HepG2 (cell line): ENCODE data around the gene ABCC9. TPM values are rescaled to one million over a fixed set of nuclear protein-coding genes. Genes with fewer than 3 reads are reported as not detected.

Experiments used
- ATAC-seq: fragments of 200-7000 bp; cut with Tn5 transposase; 3 replicates; pipeline ENCODE4 v1.9.1; 2020; ENCODE audit warnings: mild to moderate bottlenecking, moderate library complexity
- BruUV-seq: library from RNA; stranded (reverse); fragments of 400-500 nt; replicated peaks from 2 replicates; lab custom pipeline; 2021; lab: Mats Ljungman, UMichigan
- CTCF ChIA-PET: fragments of 300-600 bp; formaldehyde crosslinking; extraction: SDS; loops from one replicate; lab custom pipeline; 2021; ENCODE audit warnings: low total read pairs, inconsistent platforms, low intra/inter-chr PET ratio; lab: Yijun Ruan, JAX
- POLR2A ChIA-PET: fragments of 350-600 bp; sonication (Branson Sonifier 250); formaldehyde crosslinking; loops from one replicate; lab custom pipeline; 2020; ENCODE audit warnings: antibody characterized with exemption, inconsistent platforms; lab: Yijun Ruan, JAX
- DNase-seq: peaks from one replicate; pipeline ENCODE4 v3.0.0-alpha.2; 2015; ENCODE audit warnings: low spot score
- FAIRE-seq: peaks from 3 replicates; lab custom pipeline; 2011; peaks lifted over from hg19 to GRCh38; lab: Jason Lieb, UNC
- H2AFZ ChIP-seq: one replicate; pipeline ENCODE4 v1.6.1; 2011; ENCODE audit warnings: low read length, inconsistent platforms
- H3K27ac ChIP-seq: fragments of 300-600 bp; 3 replicates; pipeline ENCODE4 v1.8.0; 2011; ENCODE audit warnings: mixed run types, mild to moderate bottlenecking, mixed read lengths, low read length, inconsistent platforms; ENCODE audit not compliant: insufficient read depth; ENCODE audit errors: extremely low read length
- H3K27me3 ChIP-seq, 2 experiments: fragments of 200-600 bp in 1 of 2; 2 replicates in 1 of 2; 3 replicates in 1 of 2; pipeline versions ENCODE4 v1.6.0 to v1.8.0; 2011; ENCODE audit warnings: low read length in 2 of 2, mild to moderate bottlenecking in 2 of 2, moderate library complexity in 2 of 2, inconsistent platforms in 1 of 2; ENCODE audit not compliant: insufficient read depth in 2 of 2, control insufficient read depth in 1 of 2
- H3K36me3 ChIP-seq, 2 experiments: fragments of 200-600 bp in 1 of 2; replicated peaks in 1 of 2; 2 replicates in 1 of 2; 3 replicates in 1 of 2; pipeline versions ENCODE4 v1.5.1 to v1.8.0; 2011; ENCODE audit warnings: low read length in 2 of 2, inconsistent platforms in 1 of 2; ENCODE audit not compliant: insufficient read depth in 2 of 2, control insufficient read depth in 1 of 2
- H3K4me1 ChIP-seq: 2 replicates; pipeline ENCODE4 v1.5.1; 2012; ENCODE audit warnings: low read length, inconsistent platforms; ENCODE audit not compliant: insufficient read depth
- H3K4me2 ChIP-seq: 2 replicates; pipeline ENCODE4 v1.6.0; 2011; ENCODE audit warnings: low read depth, low read length, inconsistent platforms
- H3K4me3 ChIP-seq, 3 experiments: fragments of 200-600 bp in 1 of 3; sonication (generic), shearing (Covaris generic) in 1 of 3; replicated peaks in 1 of 3; 2 replicates each; pipeline ENCODE4 v1.5.1; 2011 to 2016; ENCODE audit warnings: low read length in 3 of 3, inconsistent platforms in 2 of 3, low read depth in 2 of 3, mild to moderate bottlenecking in 2 of 3, control low read depth in 1 of 3, mixed read lengths in 1 of 3; ENCODE audit not compliant: insufficient read depth in 1 of 3
- H3K79me2 ChIP-seq: one replicate; pipeline ENCODE4 v1.6.1; 2011; ENCODE audit warnings: low read length, inconsistent platforms; ENCODE audit not compliant: insufficient read depth
- H3K9ac ChIP-seq: 2 replicates; pipeline ENCODE4 v1.6.0; 2011; ENCODE audit warnings: mild to moderate bottlenecking, low read depth, low read length, inconsistent platforms; ENCODE audit not compliant: insufficient read depth
- H3K9me3 ChIP-seq: 2 replicates; pipeline ENCODE4 v1.5.1; 2012; ENCODE audit warnings: mild to moderate bottlenecking, low read length
- H4K20me1 ChIP-seq: 2 replicates; pipeline ENCODE4 v1.6.0; 2011; ENCODE audit warnings: inconsistent platforms, mild to moderate bottlenecking, low read length, moderate library complexity; ENCODE audit not compliant: insufficient read depth
- ATRX ChIP-seq: sonication (generic); formaldehyde crosslinking; IDR thresholded peaks from 2 replicates; pipeline ENCODE4 v1.4.0; 2020; ENCODE audit warnings: missing genetic modification reagents, borderline replicate concordance
- CHCHD3 ChIP-seq: sonication (generic); formaldehyde crosslinking; IDR thresholded peaks from 2 replicates; pipeline ENCODE4 v1.8.0; 2022; ENCODE audit warnings: mild to moderate bottlenecking, missing genetic modification reagents, moderate library complexity
- EED ChIP-seq: sonication (generic); formaldehyde crosslinking; IDR thresholded peaks from 2 replicates; pipeline ENCODE4 v1.5.0; 2020; ENCODE audit warnings: mild to moderate bottlenecking, missing genetic modification reagents
- ELF1 ChIP-seq: sonication (generic); formaldehyde crosslinking; IDR thresholded peaks from 2 replicates; pipeline ENCODE4 v1.4.0; 2020; ENCODE audit warnings: missing genetic modification reagents
- HDAC1 ChIP-seq: sonication (generic); formaldehyde crosslinking; IDR thresholded peaks from 2 replicates; pipeline ENCODE4 v1.5.1; 2020; ENCODE audit warnings: mild to moderate bottlenecking, missing genetic modification reagents
- MED1 ChIP-seq: sonication (generic); formaldehyde crosslinking; IDR thresholded peaks from 2 replicates; pipeline ENCODE4 v1.4.0; 2020; ENCODE audit warnings: missing genetic modification reagents
- POGZ ChIP-seq: sonication (generic); formaldehyde crosslinking; IDR thresholded peaks from 2 replicates; pipeline ENCODE4 v1.4.0; 2020; ENCODE audit warnings: mild to moderate bottlenecking, missing genetic modification reagents
- RXRA ChIP-seq: sonication (generic); formaldehyde crosslinking; IDR thresholded peaks from 2 replicates; pipeline ENCODE4 v1.5.1; 2020; ENCODE audit warnings: missing genetic modification reagents
- SKI ChIP-seq: fragments of 450-650 bp; IDR thresholded peaks from one replicate; pipeline ENCODE4 v1.6.1; 2018; ENCODE audit warnings: mild to moderate bottlenecking; ENCODE audit not compliant: partially characterized antibody
- SP2 ChIP-seq: sonication (generic); formaldehyde crosslinking; IDR thresholded peaks from 2 replicates; pipeline ENCODE4 v1.5.1; 2020; ENCODE audit warnings: mild to moderate bottlenecking, missing genetic modification reagents
- ZBTB3 ChIP-seq: sonication (generic); formaldehyde crosslinking; IDR thresholded peaks from 2 replicates; pipeline ENCODE4 v1.4.0; 2020; ENCODE audit warnings: low read depth, mild to moderate bottlenecking, moderate library complexity, missing genetic modification reagents, borderline replicate concordance
- ZFP36 ChIP-seq: fragments of 150-350 bp; IDR thresholded peaks from 2 replicates; pipeline ENCODE4 v1.6.1; 2018; ENCODE audit warnings: borderline replicate concordance, low read length, low read depth; ENCODE audit not compliant: partially characterized antibody
- ZNF382 ChIP-seq: sonication (generic); formaldehyde crosslinking; IDR thresholded peaks from 2 replicates; pipeline ENCODE4 v1.5.0; 2020; ENCODE audit warnings: missing genetic modification reagents, mild to moderate bottlenecking, borderline replicate concordance
- ZNF720 ChIP-seq: sonication (generic); formaldehyde crosslinking; IDR thresholded peaks from 2 replicates; pipeline ENCODE4 v1.4.0; 2020; ENCODE audit warnings: missing genetic modification reagents
- ZNF746 ChIP-seq: sonication (generic); formaldehyde crosslinking; IDR thresholded peaks from 2 replicates; pipeline ENCODE4 v1.8.0; 2022; ENCODE audit warnings: mild to moderate bottlenecking, missing genetic modification reagents
- ZNF749 ChIP-seq: sonication (generic); formaldehyde crosslinking; IDR thresholded peaks from 2 replicates; pipeline ENCODE4 v1.8.0; 2022; ENCODE audit warnings: mild to moderate bottlenecking, missing genetic modification reagents, moderate library complexity, borderline replicate concordance
- WGBS: methylation state at CpG from one replicate; pipeline ENCODE4 v1.1.6; 2017; ENCODE audit warnings: low lambda C conversion rate; 5-methylcytosine and 5-hydroxymethylcytosine counted together
- in situ Hi-C: cut with HindIII; loops from 2 replicates; pipeline ENCODE4 v1.10.0; 2017; ENCODE audit warnings: low pct_unique_long_range_greater_than_20kb; ENCODE audit not compliant: extremely low pct_ligation_motif_present
- intact Hi-C: fragments of 100-400 bp; cut with micrococcal nuclease; formaldehyde crosslinking; loops from one replicate; pipeline ENCODE4 v1.10.0; 2022; ENCODE audit not compliant: unreplicated experiment
- polyA plus RNA-seq, 8 experiments: library from polyadenylated mRNA; depleted of rRNA in 3 of 8; stranded (reverse) in 7 of 8; unstranded in 1 of 8; fragments of >200 nt; fragmentation: Illumina TruSeq in 4 of 8; extraction: Trizol in 4 of 8; gene quantifications; 2 replicates each; pipeline versions ENCODE4 v1.2.1 to v1.2.3, GENCODE V29; 2011 to 2016; ENCODE audit warnings: low read depth in 4 of 8, missing spikeins in 1 of 8, mixed read lengths in 1 of 8; ENCODE audit not compliant: insufficient read depth in 1 of 8
- total RNA-seq, 5 experiments: library from RNA; depleted of rRNA; stranded (reverse); fragments of >200 nt; fragmentation: Illumina TruSeq; extraction: Trizol; gene quantifications; 2 replicates each; pipeline ENCODE4 v1.2.3, GENCODE V29; 2016; ENCODE audit warnings: low read depth in 1 of 5
- TF ChIP-seq, protein P1 (sequence below): sonication (generic); formaldehyde crosslinking; IDR thresholded peaks from 2 replicates; pipeline ENCODE4 v1.5.0; 2020; ENCODE audit warnings: missing genetic modification reagents
- TF ChIP-seq, protein P2 (sequence below): sonication (generic); formaldehyde crosslinking; IDR thresholded peaks from 2 replicates; pipeline ENCODE4 v1.4.0; 2020; ENCODE audit warnings: missing genetic modification reagents, borderline replicate concordance

The ABCC9 gene
- total and polyA plus RNA-seq, 2 of the 13 experiments (the other 11 are each of a cell fraction or from before 2014, with no cell fraction given) = not detected

DNA sequence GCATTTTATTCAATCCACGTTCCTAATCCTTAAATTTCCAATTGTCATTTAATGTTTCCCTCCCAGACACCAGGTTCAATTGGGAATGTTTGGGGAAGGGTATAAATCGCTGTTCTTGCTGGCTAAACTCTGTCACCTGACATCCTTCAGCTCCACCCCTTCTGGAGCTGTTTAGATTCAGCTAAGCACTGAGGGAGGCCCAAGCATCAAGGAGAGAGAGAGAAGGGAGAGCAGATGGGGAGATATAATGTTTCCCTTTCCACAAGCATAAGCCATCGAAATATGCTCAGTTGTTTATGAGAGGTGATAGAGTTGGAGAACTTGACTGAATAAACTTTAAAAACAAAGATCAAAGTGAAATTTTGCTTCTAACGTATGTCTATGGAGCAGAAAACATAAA, 1.8 kb downstream of the ABCC9 start:
- no peaks in the 10 kb centered on the region for H3K79me2 ChIP-seq
- WGBS = 1% methylated on average over 4 of the region's 4 CpGs
- ATAC-seq = no peak
- no peak for FAIRE-seq
- no TSS peak for BruUV-seq
- no peaks in the 10 kb centered on the region for H4K20me1 ChIP-seq
- ChIA-PET CTCF (no interaction called here), POLR2A (no interaction called here)
- no peaks in the 10 kb centered on the region for H3K9me3 ChIP-seq
- peaks cover 4% of the 10 kb centered on the region; the same call in 1 of the 2 replicates for H3K4me1 ChIP-seq
- in situ Hi-C loops = no loop called here
- no peak overlapping the region for H2AFZ ChIP-seq
- intact Hi-C loops = no loop called here
- DNase-seq = no peak
- no peak overlapping the region for H3K4me3 ChIP-seq
- peaks cover 0 to 25% of the 10 kb centered on the region in 2 experiments; a peak in 3 of 5 replicates for H3K27me3 ChIP-seq
- no peak overlapping the region for H3K4me2 ChIP-seq
- no peak overlapping the region for H3K9ac ChIP-seq
- no peak overlapping the region for H3K27ac ChIP-seq
- no peaks in the 10 kb centered on the region for H3K36me3 ChIP-seq
- no peak for TF ChIP-seq ZNF749 (CRISPR knock-in tag)
- no peak for TF ChIP-seq HDAC1
- no peak for TF ChIP-seq RXRA (CRISPR knock-in tag)
- no peak for TF ChIP-seq SKI
- no peak for TF ChIP-seq POGZ
- TF ChIP-seq ELF1 (CRISPR knock-in tag) = no peak
- TF ChIP-seq, protein P1, sequence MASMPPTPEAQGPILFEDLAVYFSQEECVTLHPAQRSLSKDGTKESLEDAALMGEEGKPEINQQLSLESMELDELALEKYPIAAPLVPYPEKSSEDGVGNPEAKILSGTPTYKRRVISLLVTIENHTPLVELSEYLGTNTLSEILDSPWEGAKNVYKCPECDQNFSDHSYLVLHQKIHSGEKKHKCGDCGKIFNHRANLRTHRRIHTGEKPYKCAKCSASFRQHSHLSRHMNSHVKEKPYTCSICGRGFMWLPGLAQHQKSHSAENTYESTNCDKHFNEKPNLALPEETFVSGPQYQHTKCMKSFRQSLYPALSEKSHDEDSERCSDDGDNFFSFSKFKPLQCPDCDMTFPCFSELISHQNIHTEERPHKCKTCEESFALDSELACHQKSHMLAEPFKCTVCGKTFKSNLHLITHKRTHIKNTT (CRISPR knock-in tag) = no peak
- no peak for TF ChIP-seq ZFP36
- TF ChIP-seq CHCHD3 (CRISPR knock-in tag) = no peak
- no peak for TF ChIP-seq MED1 (CRISPR knock-in tag)
- TF ChIP-seq EED (CRISPR knock-in tag) = no peak
- TF ChIP-seq, protein P2, sequence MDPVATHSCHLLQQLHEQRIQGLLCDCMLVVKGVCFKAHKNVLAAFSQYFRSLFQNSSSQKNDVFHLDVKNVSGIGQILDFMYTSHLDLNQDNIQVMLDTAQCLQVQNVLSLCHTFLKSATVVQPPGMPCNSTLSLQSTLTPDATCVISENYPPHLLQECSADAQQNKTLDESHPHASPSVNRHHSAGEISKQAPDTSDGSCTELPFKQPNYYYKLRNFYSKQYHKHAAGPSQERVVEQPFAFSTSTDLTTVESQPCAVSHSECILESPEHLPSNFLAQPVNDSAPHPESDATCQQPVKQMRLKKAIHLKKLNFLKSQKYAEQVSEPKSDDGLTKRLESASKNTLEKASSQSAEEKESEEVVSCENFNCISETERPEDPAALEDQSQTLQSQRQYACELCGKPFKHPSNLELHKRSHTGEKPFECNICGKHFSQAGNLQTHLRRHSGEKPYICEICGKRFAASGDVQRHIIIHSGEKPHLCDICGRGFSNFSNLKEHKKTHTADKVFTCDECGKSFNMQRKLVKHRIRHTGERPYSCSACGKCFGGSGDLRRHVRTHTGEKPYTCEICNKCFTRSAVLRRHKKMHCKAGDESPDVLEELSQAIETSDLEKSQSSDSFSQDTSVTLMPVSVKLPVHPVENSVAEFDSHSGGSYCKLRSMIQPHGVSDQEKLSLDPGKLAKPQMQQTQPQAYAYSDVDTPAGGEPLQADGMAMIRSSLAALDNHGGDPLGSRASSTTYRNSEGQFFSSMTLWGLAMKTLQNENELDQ (CRISPR knock-in tag) = no peak
- TF ChIP-seq ZBTB3 (CRISPR knock-in tag) = no peak
- TF ChIP-seq ZNF382 (CRISPR knock-in tag) = no peak
- TF ChIP-seq ZNF720 (CRISPR knock-in tag) = no peak
- TF ChIP-seq ZNF746 (CRISPR knock-in tag) = no peak
- TF ChIP-seq ATRX (CRISPR knock-in tag) = no peak
- TF ChIP-seq SP2 (CRISPR knock-in tag) = no peak
- TF ChIP-seq, all 625 proteins: peak for 0
